GM21367 (cell line): Measurements from ENCODE around the gene NEIL1.
"Not testable (repeated sequence)": the region's sequence is repeated elsewhere in the genome, so short reads cannot be mapped to it uniquely, and the experiment has no call there.

Experiments
- ATAC-seq: cut with Tn5 transposase; IDR thresholded peaks from one replicate; pipeline ENCODE4 v1.9.1; 2021; ENCODE audit not compliant: unreplicated experiment

NEIL1 gene

DNA sequence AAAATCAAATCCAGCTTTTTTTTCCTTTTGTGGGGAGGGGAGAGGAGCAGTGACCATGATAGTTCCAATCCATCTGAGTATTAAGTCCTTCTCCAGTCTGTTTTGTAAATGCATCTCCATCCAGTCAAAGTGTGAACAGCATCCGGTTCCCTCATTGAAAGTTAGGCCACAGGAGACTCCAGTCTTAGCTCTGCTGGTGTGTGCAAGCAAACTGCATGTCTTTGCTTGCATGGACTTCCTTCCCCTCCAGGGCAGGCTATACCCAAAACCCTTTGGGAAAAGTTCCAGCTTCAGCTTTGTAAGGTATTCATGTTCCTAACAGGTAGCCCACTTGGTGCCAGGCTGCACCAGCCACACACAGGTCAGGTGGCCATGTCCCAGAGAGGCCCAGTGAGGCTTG is 24.6 kb downstream of the NEIL1 start:
- no peak for ATAC-seq

DNA sequence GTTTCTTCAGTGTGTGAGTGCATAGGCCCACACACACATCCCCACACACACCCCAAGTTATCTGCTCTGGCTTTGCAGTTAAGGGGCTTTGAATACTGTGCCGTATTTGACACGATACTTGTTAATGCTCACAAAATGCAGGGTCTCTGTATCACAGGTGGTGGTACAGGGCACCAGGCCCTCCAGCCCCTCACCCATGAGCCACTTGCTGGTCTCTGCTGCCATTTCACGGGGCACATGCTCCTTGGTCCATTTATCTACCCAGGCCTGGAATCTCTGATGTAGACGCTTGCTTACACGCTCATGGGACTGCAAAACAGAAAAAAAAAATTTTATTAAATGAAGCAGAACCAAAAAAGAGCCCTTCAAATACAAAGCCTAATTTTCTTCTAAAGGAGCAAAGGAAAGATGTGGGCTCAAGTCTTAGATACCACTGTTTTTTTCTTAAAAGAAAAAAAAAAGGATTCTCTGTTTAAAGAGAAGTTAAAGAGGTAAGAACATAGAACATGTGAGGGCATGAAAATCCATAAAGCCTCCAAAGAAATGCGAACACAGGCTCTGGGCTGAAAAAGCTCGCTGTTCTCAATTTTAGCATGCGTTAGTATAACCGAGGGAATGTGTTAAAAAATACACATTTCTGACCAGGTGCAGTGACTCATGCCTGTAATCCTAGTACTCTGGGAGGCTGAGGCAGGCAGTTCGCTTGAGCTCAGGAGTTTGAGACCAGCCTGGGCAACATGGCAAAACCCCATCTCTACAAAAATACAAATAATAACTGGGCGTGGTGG is 25.3 kb downstream of the NEIL1 start:
- ATAC-seq = no peak

DNA sequence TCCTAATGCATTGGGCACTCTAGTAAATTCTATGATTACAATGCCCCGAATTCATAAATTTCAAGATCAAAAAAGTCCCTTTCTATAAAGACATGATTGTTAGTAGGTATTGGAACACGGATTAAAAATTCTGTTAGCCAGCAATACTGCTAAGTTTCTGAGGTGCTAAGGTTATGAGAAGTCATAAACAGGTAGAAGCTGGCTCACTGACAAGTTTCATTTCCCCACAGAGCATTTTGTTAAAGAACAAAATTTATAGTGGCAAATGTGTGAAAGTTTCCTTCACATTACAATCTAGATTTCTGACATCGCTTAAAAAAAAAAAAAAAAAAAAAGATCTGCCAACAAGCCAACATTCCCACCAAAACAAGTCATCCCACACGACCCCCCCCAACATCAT is 33.9 kb downstream of the NEIL1 start:
- no peak for ATAC-seq

DNA sequence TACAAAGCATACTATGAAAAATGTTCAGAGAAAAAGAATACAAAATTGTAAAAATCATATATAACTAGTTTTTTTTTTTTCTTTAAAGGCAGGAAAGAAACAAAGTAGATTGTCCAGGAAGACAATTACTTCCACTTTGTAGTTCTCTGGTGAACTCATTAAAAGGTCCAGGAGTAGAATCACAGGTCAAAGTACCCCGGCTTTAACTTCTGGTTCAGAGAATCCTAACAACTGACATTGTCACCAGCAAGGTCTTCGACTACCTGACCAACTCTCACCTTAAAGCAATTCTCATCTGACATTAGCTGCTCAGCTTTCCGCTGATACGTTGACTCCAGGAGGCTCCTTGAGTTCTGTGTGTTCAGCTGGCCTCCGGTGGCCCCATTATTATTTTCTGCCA is 37.1 kb downstream of the NEIL1 start:
- not testable (repeated sequence) for ATAC-seq

DNA sequence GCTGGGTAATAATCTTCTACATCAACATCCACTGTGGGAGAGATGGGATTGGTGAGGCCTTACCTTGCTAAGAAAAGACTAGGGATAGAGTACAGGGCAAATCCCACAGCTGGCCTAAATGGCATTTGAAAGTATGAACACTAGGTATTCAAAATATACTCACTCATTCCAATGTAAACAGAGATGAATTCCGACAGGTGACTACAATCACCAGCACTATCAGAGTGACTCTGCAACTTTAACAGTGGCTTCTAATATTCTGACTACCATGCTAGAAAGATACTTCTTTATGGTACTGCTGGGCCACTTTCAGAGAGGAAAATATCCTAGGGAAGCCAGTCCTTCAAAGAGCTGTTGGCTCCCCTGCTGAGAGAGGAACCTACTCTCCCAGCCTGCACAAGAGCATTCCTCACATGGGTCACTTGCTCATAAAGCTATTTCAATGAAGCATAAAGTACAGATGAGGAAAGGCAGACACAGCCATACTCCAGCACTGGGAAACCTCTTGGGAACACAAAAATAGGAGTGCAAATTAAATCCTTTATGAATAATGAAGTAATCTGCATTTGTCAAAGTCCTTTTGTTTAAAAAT is 43.0 kb downstream of the NEIL1 start:
- ATAC-seq = no peak

DNA sequence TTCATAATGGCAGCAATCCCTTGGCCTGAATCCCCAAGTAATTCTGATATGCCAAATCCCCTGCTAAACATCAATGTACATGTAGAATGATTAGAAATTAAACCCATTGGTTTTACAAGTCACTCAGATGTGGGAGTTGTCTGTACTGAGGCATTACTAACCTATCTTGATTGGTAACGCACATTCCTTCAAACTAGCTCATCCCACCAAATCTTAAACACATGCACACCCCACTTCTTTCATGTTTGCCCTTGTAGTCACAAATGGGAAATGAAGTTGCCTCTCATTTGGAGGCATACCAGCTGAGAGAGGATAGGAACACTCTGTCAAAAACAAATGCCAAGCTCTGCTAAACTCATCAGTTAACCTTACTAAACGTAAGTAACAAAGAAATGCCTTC is 50.7 kb downstream of the NEIL1 start:
- ATAC-seq = no peak

DNA sequence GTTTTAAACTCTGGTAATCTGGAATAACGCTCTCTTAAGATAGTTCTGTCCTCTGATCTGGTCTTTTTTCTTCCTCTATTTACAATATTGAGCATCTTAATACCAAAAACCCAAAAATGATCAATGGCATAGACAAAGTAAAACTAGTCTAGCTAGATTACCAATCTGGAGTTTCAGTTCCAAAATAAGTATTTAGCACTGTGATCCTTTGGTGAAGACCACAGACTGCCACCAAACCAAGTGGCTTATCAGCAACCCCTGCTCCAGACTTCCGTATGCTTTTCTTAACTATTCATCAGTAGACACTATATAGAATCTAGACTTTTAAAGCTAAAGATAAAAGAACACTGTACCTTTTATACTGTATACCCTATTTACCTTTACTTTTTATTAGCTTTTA is 57.1 kb downstream of the NEIL1 start:
- ATAC-seq = no peak
